ENCODE data around the gene HNRNPA3.

Gene HNRNPA3

DNA sequence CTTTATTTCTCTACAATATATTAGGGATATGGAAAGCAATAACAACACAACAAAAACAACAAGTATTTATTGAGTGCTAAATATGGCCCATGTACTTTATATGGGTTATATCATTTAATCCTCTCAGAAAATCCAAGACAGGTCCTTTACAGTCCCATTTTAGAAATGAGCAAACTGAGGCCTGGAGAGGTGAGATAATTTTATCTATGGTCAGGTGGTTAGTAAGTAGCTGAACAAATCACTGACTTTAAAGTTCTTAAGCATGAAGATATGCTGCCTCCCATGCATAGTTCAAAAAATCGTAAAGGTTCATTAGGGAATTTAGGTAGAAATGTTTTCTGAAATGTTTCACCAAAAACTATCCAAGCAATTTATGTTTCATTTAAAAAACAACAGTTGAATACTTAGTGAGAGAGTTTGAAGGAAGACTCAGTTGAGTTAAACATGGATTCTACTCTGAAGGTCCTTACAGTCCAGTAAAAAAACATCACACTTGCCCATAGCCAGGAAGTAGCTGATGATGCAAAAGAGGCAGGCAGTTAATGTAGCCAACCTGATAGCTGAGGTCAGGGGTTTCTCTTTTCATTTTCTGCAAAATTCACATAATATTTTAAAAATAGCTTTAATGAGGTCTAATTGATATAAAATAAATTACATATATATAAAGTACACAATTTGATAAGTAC is 59.5 kb downstream of the HNRNPA3 start:
- no peak for DNase-seq (ENCODE audit: low read depth, low spot score)
- no peak overlapping the region for H3K4me3 ChIP-seq (ENCODE audit: low read depth, low read length)
- TF ChIP-seq, protein P1, sequence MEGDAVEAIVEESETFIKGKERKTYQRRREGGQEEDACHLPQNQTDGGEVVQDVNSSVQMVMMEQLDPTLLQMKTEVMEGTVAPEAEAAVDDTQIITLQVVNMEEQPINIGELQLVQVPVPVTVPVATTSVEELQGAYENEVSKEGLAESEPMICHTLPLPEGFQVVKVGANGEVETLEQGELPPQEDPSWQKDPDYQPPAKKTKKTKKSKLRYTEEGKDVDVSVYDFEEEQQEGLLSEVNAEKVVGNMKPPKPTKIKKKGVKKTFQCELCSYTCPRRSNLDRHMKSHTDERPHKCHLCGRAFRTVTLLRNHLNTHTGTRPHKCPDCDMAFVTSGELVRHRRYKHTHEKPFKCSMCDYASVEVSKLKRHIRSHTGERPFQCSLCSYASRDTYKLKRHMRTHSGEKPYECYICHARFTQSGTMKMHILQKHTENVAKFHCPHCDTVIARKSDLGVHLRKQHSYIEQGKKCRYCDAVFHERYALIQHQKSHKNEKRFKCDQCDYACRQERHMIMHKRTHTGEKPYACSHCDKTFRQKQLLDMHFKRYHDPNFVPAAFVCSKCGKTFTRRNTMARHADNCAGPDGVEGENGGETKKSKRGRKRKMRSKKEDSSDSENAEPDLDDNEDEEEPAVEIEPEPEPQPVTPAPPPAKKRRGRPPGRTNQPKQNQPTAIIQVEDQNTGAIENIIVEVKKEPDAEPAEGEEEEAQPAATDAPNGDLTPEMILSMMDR (IDR thresholded peaks at IDR 0.05; ENCODE audit: low read depth, low read length): no peak
- in situ Hi-C loops (cut with HindIII; ENCODE audit: low sequenced_read_pairs): no loop called here

DNA sequence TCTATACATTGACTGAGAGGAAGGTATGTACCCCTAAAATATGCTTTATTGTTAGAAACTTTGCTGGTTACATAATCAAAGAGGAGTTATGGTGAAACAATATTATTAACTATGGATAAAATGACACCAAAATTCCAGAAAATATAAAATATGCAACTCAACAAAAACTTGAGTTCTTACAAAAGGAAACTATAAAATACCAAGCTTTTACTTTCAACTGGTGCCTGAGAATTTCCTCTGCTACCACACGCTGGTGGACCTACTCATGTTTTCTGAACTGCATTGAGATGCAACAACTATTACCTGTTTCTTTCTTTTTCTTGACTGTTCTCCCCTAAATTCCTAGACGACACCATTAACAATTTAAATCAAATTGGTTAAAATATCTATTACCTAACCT is 60.2 kb downstream of the HNRNPA3 start:
- DNase-seq (ENCODE audit: low read depth, low spot score): no peak
- in situ Hi-C loops (cut with HindIII; ENCODE audit: low sequenced_read_pairs): no loop called here
- TF ChIP-seq, protein P1 (IDR thresholded peaks at IDR 0.05; ENCODE audit: low read depth, low read length): no peak
- H3K4me3 ChIP-seq (ENCODE audit: low read depth, low read length): no peak overlapping the region

DNA sequence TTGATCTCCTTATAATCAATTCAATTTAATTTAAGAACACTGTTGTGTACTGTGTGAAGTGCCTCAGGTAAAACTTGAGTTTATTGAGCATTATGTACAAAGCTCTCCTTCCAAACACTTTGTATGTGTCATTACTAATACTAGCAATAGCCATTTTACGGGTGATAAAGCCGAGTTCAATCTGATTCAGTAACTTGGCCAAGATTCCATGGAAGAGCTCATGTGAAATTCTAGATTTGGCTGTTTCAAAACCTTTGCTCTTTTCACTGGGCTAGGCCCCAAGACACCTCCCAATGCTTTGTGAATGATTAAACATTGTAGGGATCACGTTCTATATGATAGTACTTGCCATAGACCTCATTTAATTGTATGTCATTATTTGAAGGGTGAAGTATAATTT is 60.8 kb downstream of the HNRNPA3 start:
- no peak overlapping the region for H3K4me3 ChIP-seq (ENCODE audit: low read depth, low read length)
- no peak for DNase-seq (ENCODE audit: low read depth, low spot score)
- TF ChIP-seq, protein P1 (IDR thresholded peaks at IDR 0.05; ENCODE audit: low read depth, low read length): no peak
- in situ Hi-C loops (cut with HindIII; ENCODE audit: low sequenced_read_pairs): no loop called here
